Measurements from ENCODE around the gene ZG16.

ZG16 gene

DNA sequence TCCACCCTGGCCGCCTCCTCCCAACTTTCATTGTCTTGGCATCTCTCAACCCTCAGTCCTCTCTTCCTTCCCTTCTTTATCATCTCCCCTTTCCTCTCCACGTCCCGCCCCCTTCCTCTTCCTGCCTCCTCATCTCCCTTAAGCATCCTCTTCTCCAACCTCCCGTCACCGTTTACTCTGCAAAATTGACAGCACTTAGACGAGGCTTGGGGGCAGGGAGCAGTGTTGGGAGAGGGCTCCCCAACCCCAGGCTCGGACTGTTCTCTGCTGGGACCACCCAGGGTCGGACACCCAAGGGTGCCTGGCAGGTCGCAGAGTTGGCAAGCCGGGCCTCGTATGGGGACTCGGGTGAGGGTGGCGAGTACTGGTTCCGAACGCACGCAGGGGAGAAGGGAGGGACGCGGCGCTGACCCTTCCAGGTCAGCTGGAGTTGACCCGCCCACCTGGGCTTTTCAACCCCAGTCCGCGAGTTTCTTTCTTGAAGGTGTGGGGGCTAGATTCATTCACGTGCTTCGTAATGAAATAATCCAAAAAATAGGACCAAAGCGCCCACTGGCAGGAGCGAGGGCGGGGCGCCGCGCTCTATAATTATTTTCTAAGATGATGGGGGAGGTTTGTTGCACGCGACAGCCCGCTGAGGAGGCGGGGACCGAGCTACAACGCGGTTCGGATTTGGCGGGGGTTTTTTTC lies 37.1 kb downstream of the ZG16 start:
- no peak for DNase-seq (ENCODE audit: low read depth)
- peak overlapping the region; percentile 93 for H3K4me3 ChIP-seq (ENCODE audit: low read length)
- no peak for TF ChIP-seq CTCF (IDR thresholded peaks at IDR 0.05; ENCODE audit: insufficient read depth, low read depth, low read length, missing control alignments)

DNA sequence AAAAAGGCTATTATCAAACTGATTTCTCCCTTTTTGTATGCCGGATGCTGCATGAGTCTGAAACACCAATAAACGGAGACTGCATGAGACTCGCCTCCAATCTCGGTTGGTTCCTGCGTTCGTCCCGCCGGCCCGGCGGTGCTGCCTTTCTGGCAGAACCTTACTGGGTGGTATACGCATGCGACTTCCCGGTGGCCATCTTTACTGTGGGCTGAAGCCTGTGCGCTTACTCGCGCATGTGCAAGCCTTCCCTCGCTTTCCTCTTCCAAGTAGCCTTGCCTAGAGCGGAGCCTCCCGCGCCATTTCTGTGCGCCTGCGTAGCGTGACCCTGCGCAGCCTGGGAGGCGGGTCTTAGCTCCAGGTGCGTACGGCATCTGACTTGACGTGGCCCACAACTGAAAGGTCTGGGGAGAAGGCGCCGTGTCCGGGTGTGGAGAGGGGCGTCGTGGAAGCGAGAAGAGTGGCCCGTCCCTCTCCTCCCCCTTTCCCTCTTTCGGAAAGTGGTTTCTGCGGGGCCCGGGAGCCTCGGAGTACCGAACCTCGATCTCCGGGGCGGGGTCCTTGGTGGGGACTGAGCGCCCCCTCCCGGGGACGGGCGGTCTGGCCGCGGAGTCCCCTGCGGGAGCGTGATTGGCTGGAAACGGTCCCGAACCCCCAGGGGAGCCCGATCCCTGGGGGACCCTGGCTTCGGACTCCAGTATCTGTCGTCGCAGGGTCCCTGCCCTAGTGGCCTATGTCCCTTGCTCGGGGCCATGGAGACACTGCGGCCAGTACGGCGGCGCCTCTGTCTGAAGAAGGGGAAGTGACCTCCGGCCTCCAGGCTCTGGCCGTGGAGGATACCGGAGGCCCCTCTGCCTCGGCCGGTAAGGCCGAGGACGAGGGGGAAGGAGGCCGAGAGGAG lies 38.0 kb downstream of the ZG16 start, which contains the start of gene PAGR1:
Gene PAGR1, plus strand, starts transcription at position 360 of the 901 bp plus-strand sequence. Its CDS starts 374 bp downstream, at position 734.
- TF ChIP-seq CTCF (IDR thresholded peaks at IDR 0.05; ENCODE audit: insufficient read depth, low read depth, low read length, missing control alignments), result peak; percentile 80
- DNase-seq (ENCODE audit: low read depth), result peak; percentile 100
- H3K4me3 ChIP-seq (ENCODE audit: low read length), result peak within 1 kb of the TSS; percentile 93

GRCh38 chr16:29816694-29817441 lies 38.8 kb downstream of the ZG16 start:
- DNase-seq (ENCODE audit: low read depth), result peak; percentile 55
- H3K4me3 ChIP-seq (ENCODE audit: low read length), result peak overlapping the region; percentile 93
- TF ChIP-seq CTCF (IDR thresholded peaks at IDR 0.05; ENCODE audit: insufficient read depth, low read depth, low read length, missing control alignments), result no peak

DNA sequence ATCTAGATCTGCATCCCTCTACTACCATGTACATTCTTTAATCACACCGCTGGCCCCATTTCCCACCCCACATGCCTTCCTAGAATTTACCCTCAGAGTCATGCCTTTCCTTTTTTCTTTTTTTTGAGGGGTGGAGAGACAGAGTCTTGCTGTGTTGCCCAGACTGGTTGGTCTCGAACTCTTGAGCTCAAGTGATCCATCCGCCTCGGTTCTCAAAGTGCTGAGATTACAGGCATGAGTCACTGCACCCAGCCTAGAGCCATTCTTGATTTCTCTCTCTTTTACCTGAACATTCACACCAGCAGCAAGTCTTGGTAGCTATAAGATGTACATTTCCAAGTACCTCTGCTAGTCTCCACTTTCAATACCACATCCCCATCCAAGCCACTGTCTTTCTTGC lies 40.0 kb downstream of the ZG16 start:
- DNase-seq (ENCODE audit: low read depth), result peak; percentile 31

DNA sequence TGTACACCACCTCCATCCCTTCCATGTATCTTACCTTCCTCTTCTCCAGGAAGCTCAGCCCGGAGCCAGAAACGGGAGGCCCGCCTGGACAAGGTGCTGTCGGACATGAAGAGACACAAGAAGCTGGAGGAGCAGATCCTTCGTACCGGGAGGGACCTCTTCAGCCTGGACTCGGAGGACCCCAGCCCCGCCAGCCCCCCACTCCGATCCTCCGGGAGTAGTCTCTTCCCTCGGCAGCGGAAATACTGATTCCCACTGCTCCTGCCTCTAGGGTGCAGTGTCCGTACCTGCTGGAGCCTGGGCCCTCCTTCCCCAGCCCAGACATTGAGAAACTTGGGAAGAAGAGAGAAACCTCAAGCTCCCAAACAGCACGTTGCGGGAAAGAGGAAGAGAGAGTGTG lies 41.5 kb downstream of the ZG16 start:
- DNase-seq (ENCODE audit: low read depth), result peak; percentile 44
- H3K4me3 ChIP-seq (ENCODE audit: low read length), result peak overlapping the region; percentile 92

More for the DNA sequence above, 40.0 kb downstream of the ZG16 start:
- H3K4me3 ChIP-seq (ENCODE audit: low read length), result no peak overlapping the region
- no peak for TF ChIP-seq CTCF (IDR thresholded peaks at IDR 0.05; ENCODE audit: insufficient read depth, low read depth, low read length, missing control alignments)

More for the DNA sequence above, 41.5 kb downstream of the ZG16 start:
- peak; percentile 43 for TF ChIP-seq CTCF (IDR thresholded peaks at IDR 0.05; ENCODE audit: insufficient read depth, low read depth, low read length, missing control alignments)
